GM12864 (cell line): ENCODE measurements around the gene CARS2.
"Not testable (repeated sequence)": the region's sequence is repeated elsewhere in the genome, so short reads cannot be mapped to it uniquely, and the experiment has no call there.

Source experiments
- DNase-seq: peaks from one replicate; pipeline ENCODE4 v3.0.0-alpha.2; 2011; ENCODE audit warnings: low read depth
- H3K4me3 ChIP-seq: 2 replicates; pipeline ENCODE4 v1.5.1; 2011; ENCODE audit warnings: mild to moderate bottlenecking, low read depth, low read length, control low read depth
- CTCF ChIP-seq: IDR thresholded peaks from 2 replicates; pipeline ENCODE4 v1.5.1; 2011; ENCODE audit warnings: low read depth, mild to moderate bottlenecking, moderate library complexity, low read length, control low read depth, inconsistent platforms; ENCODE audit errors: missing control alignments

CARS2 gene

GRCh38 chr13:110616103-110617101 is 89.5 kb downstream of the CARS2 start:
- peak overlapping the region; percentile 82 for H3K4me3 ChIP-seq
- DNase-seq, result peak; percentile 25

GRCh38 chr13:110615322-110616102 is 90.4 kb downstream of the CARS2 start, which contains the start of gene NAXD:
NAXD (plus strand) TSS chr13:110615545; CDS start chr13:110615602, 57 bp downstream.
- no peak for TF ChIP-seq CTCF
- DNase-seq, result peak; percentile 85
- H3K4me3 ChIP-seq, result peak within 1 kb of the TSS; percentile 82

More at GRCh38 chr13:110616103-110617101, 89.5 kb downstream of the CARS2 start:
- TF ChIP-seq CTCF, result peak; percentile 41

GRCh38 chr13:110615005-110615321 is 91.0 kb downstream of the CARS2 start:
- no peak for TF ChIP-seq CTCF
- no peak for DNase-seq
- peak overlapping the region; percentile 82 for H3K4me3 ChIP-seq

GRCh38 chr13:110610955-110611595 is 94.8 kb downstream of the CARS2 start:
- DNase-seq, result peak; percentile 56
- no peak for TF ChIP-seq CTCF
- H3K4me3 ChIP-seq, result peak overlapping the region; percentile 13; the same call in 1 of the 2 replicates

- H3K4me3 ChIP-seq, result no peak overlapping the region
- TF ChIP-seq CTCF, result no peak
- no peak for DNase-seq
Observed at GRCh38 chr13:110607675-110608224, 98.2 kb downstream of the CARS2 start.

- DNase-seq, H3K4me3 ChIP-seq: not testable (repeated sequence)
Observed at GRCh38 chr13:110606281-110606680, 99.6 kb downstream of the CARS2 start.
